Measurements from ENCODE around the gene SRP9.

DNA sequence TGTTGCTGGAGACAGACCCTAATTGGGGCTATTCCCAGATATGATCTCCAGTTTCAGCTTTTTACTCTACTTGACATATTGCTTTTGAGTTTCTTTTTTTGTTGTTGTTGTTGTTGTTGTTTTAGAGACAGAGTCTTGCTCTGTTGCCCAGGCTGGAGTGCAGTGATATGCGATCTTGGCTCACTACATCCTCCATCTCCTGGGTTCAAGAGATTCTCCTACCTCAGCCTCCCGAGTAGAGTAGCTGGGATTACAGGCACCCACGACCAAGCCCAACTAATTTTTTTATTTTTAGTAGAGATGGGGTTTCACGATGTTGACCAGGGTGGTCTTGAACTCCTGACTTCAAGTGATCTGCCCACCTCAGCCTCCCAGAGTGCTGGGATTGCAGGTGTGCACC is 1.3 kb upstream of the SRP9 start:
- TF ChIP-seq POLR2A (IDR thresholded peaks at IDR 0.05; ENCODE audit: low read length) = no peak
- TF ChIP-seq GATA1 (IDR thresholded peaks at IDR 0.05; ENCODE audit: low read depth, low read length) = no peak
